NT2/D1 (cell line): ENCODE measurements around the gene IPPK.

Source experiments
- SUZ12 ChIP-seq: IDR thresholded peaks from 2 replicates; pipeline ENCODE4 v1.6.1; 2011; ENCODE audit not compliant: insufficient read length, insufficient read depth; ENCODE audit errors: extremely low read depth
- YY1 ChIP-seq: IDR thresholded peaks from 2 replicates; pipeline ENCODE4 v1.6.1; 2011; ENCODE audit not compliant: insufficient read length, insufficient read depth
- ZNF274 ChIP-seq: IDR thresholded peaks from 2 replicates; pipeline ENCODE4 v1.6.1; 2011; ENCODE audit warnings: mild to moderate bottlenecking, low read depth, low read length

DNA sequence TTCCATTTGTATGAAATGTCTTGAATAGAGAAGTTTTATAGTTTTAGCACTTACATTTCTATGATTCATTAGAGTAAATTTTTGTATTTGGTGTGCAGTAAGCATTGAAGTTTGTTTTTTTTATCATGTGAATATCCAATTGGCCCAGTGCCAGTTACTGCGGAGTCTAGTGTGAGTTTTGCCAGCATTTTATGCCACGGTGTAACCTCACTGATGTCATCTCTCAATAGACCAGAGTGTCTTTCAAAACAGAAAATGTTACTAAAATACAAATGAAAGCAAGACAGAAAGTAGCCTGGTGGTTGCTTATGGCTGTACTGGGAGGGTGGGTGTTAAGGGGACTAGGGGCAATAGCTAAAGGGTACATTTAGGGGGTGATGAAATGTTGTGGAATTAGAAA, 62.8 kb downstream of the IPPK start:
- TF ChIP-seq YY1, result no peak
- no peak for TF ChIP-seq SUZ12
- TF ChIP-seq ZNF274, result no peak
